Spleen (tissue), 11 donors: Measurements from ENCODE around the gene RBM8A. TPM values are rescaled to one million over a fixed set of nuclear protein-coding genes. Genes with fewer than 3 reads are reported as not detected.

Experiments
- DNase-seq: peaks from one replicate; pipeline ENCODE4 v3.0.0-alpha.2; 2020
- H3K27ac ChIP-seq, 8 donors: fragments of 200-600 bp; sonication (generic) in 7 of 8; 1 replicate in 4 of 8; 2 replicates in 4 of 8; pipeline versions ENCODE4 v1.5.0 to v1.8.0; 2016 to 2021; ENCODE audit warnings: inconsistent platforms in 4 of 8, mild to moderate bottlenecking in 4 of 8, moderate library complexity in 1 of 8
- H3K27me3 ChIP-seq, 7 donors: fragments of 200-600 bp; sonication (generic) in 6 of 7; replicated peaks in 1 of 7; 1 replicate in 4 of 7; 2 replicates in 3 of 7; pipeline versions ENCODE4 v1.5.0 to v1.8.0; 2016 to 2021; ENCODE audit warnings: inconsistent platforms in 3 of 7, mild to moderate bottlenecking in 1 of 7
- H3K36me3 ChIP-seq, 6 donors: fragments of 200-600 bp; sonication (generic) in 5 of 6; 1 replicate in 4 of 6; 2 replicates in 2 of 6; pipeline versions ENCODE4 v1.5.0 to v1.8.0; 2016 to 2021; ENCODE audit warnings: inconsistent platforms in 2 of 6
- H3K4me1 ChIP-seq, 6 donors: fragments of 200-600 bp; sonication (generic) in 5 of 6; 1 replicate in 3 of 6; 2 replicates in 3 of 6; pipeline versions ENCODE4 v1.5.0 to v1.8.0; 2016 to 2021; ENCODE audit warnings: inconsistent platforms in 3 of 6
- H3K4me3 ChIP-seq, 8 donors: fragments of 200-600 bp; sonication (generic) in 7 of 8; 1 replicate in 4 of 8; 2 replicates in 4 of 8; pipeline versions ENCODE4 v1.5.0 to v1.8.0; 2016 to 2021; ENCODE audit warnings: inconsistent platforms in 4 of 8, mild to moderate bottlenecking in 4 of 8, moderate library complexity in 2 of 8
- H3K9me3 ChIP-seq, 8 donors: fragments of 200-600 bp; sonication (generic) in 7 of 8; 1 replicate in 4 of 8; 2 replicates in 4 of 8; pipeline versions ENCODE4 v1.5.0 to v1.8.0; 2016 to 2021; ENCODE audit warnings: inconsistent platforms in 4 of 8
- CTCF ChIP-seq, 11 experiments: fragments of 200-600 bp in 7 of 11; fragments of 450-650 bp in 4 of 11; sonication (generic) in 4 of 11; IDR thresholded peaks in 8 of 11; conservative IDR thresholded peaks in 3 of 11; 1 replicate in 7 of 11; 2 replicates in 4 of 11; pipeline versions ENCODE4 v1.4.0 to v1.8.0; 2016 to 2021; ENCODE audit warnings: antibody characterized with exemption in 11 of 11, inconsistent platforms in 4 of 11, mild to moderate bottlenecking in 1 of 11
- POLR2A ChIP-seq, 3 donors: fragments of 450-650 bp; IDR thresholded peaks; one replicate each; pipeline ENCODE4 v1.5.1; 2017; ENCODE audit warnings: antibody characterized with exemption in 3 of 3, mild to moderate bottlenecking in 1 of 3
- POLR2AphosphoS5 ChIP-seq, 3 donors: sonication (generic); formaldehyde crosslinking; IDR thresholded peaks; one replicate each; pipeline ENCODE4 v1.5.1; 2017; ENCODE audit warnings: antibody characterized with exemption in 3 of 3
- WGBS, 5 donors: extraction: QIAGEN DNeasy Blood & Tissue Kit in 3 of 5; methylation state at CpG; one replicate each; pipeline versions ENCODE4 v1.1.5 to v1.1.7; 2013 to 2018; 5-methylcytosine and 5-hydroxymethylcytosine counted together
- intact Hi-C: fragments of 100-400 bp; cut with DNase I; formaldehyde crosslinking; loops from one replicate; pipeline ENCODE4 v1.15.0; 2023; ENCODE audit warnings: low total_unique reads
- polyA plus RNA-seq, 3 donors: library from polyadenylated mRNA; stranded (reverse); fragments of 200-250 nt; gene quantifications; one replicate each; pipeline ENCODE4 v1.2.1, GENCODE V29; 2013
- total RNA-seq, 7 donors: library from RNA; depleted of rRNA in 3 of 7; stranded (reverse); fragments of >200 nt in 3 of 7; fragmentation: NEBNext Ultra II Directional in 4 of 7; extraction: Animal tissue kit (Norgen Biotek cat#: 25700) in 4 of 7; gene quantifications; one replicate each; pipeline versions ENCODE4 v1.1.0 to v1.2.1, GENCODE V29; 2016 to 2021
- donor health status: healthy with polysubstance abuse.
- donor health status: DM: no; HTN: no; CAD: no; lungs with moderate emphysema.
- donor health status: DM: no; HTN: no; CAD: no.
- donor health status: Bipolar disorder and iron deficiency.
- donor health status: healthy.
- donor health status: DM: no; HTN: no; CAD: no.
- donor health status: DM: yes; HTN: yes; CAD: no.

RBM8A gene
- total and polyA plus RNA-seq, 10 donors = 87.0 to 187 (median 118) TPM

GRCh38 chr1:145959333-145959732, 32.0 kb upstream of the RBM8A start:
- Histone ChIP-seq H3K4me1 (peaks cover 48 to 96% (median 87%) of the 10 kb centered on the region in 6 donors), H3K4me3 (no peak overlapping the region), H3K36me3 (no peaks in the 10 kb centered on the region), H3K27ac (peak overlapping the region in 6 of 8 donors; percentile 87 to 98 (median 94)), H3K9me3 (no peaks in the 10 kb centered on the region), H3K27me3 (peaks cover 0 to 14% (median 0%) of the 10 kb centered on the region in 7 donors)
- intact Hi-C loops = no loop called here
- TF ChIP-seq CTCF (IDR thresholded peaks at IDR 0.05 in 8 of 11, conservative IDR thresholded peaks at IDR 0.05 in 3 of 11) (no peak), POLR2AphosphoS5 (IDR thresholded peaks at IDR 0.05) (no peak), POLR2A (IDR thresholded peaks at IDR 0.05) (no peak)
- DNase-seq = no peak

- peaks cover 45 to 96% (median 88%) of the 10 kb centered on the region in 6 donors for H3K4me1 ChIP-seq
- intact Hi-C loops = no loop called here
Measured at GRCh38 chr1:145958734-145959133, 31.4 kb upstream of the RBM8A start.

GRCh38 chr1:145957443-145958319, 30.4 kb upstream of the RBM8A start, which contains the start of gene LIX1L:
Gene LIX1L, minus strand, starts transcription at chr1:145958017. Its CDS starts 90 bp downstream, at chr1:145957927.
- TF ChIP-seq POLR2A (IDR thresholded peaks at IDR 0.05) (peak; percentile 38 to 81 (median 62)), CTCF (IDR thresholded peaks at IDR 0.05 in 8 of 11, conservative IDR thresholded peaks at IDR 0.05 in 3 of 11) (peak in 2 of 11 experiments; percentile 18 to 28), POLR2AphosphoS5 (IDR thresholded peaks at IDR 0.05) (peak; percentile 96 to 99 (median 98))
- no peaks in the 10 kb centered on the region for H3K9me3 ChIP-seq
- 0 to 1% (median 0%) methylated on average over 27 to 60 of the region's 60 CpGs for WGBS, 5 donors
- H3K27me3 ChIP-seq = peaks cover 0 to 14% (median 0%) of the 10 kb centered on the region in 7 donors
- H3K4me3 ChIP-seq = peak within 1 kb of the TSS; percentile 50 to 91 (median 80)
- peak within 1 kb of the TSS; percentile 76 to 99 (median 96) for H3K27ac ChIP-seq
- peaks cover 34 to 95% (median 81%) of the 10 kb centered on the region in 6 donors for H3K4me1 ChIP-seq
- intact Hi-C loops = no loop called here
- peak; percentile 99 for DNase-seq
- peaks cover 0 to 4% (median 0%) of the 10 kb centered on the region in 6 donors for H3K36me3 ChIP-seq

More at GRCh38 chr1:145958734-145959133, 31.4 kb upstream of the RBM8A start:
- Histone ChIP-seq H3K4me3 (no peak overlapping the region), H3K27ac (peak overlapping the region in 7 of 8 donors; percentile 87 to 99 (median 96)), H3K9me3 (no peaks in the 10 kb centered on the region), H3K27me3 (peaks cover 0 to 14% (median 0%) of the 10 kb centered on the region in 7 donors), H3K36me3 (no peaks in the 10 kb centered on the region)
- DNase-seq = no peak
- TF ChIP-seq POLR2A (IDR thresholded peaks at IDR 0.05) = no peak
- TF ChIP-seq POLR2AphosphoS5 (IDR thresholded peaks at IDR 0.05) = no peak
- TF ChIP-seq CTCF (IDR thresholded peaks at IDR 0.05 in 8 of 11, conservative IDR thresholded peaks at IDR 0.05 in 3 of 11) = no peak
